Measurements from ENCODE around the gene SLC25A47. TPM values are rescaled to one million over a fixed set of nuclear protein-coding genes. Genes with fewer than 3 reads are reported as not detected.

SLC25A47 gene, protein sequence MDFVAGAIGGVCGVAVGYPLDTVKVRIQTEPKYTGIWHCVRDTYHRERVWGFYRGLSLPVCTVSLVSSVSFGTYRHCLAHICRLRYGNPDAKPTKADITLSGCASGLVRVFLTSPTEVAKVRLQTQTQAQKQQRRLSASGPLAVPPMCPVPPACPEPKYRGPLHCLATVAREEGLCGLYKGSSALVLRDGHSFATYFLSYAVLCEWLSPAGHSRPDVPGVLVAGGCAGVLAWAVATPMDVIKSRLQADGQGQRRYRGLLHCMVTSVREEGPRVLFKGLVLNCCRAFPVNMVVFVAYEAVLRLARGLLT
- under 0.01 TPM in 1 of 2 replicates, not detected in the other for total RNA-seq
- polyA plus RNA-seq: not detected in 2 replicates
- polyA plus RNA-seq (2012): not detected in 2 replicates
- polyA minus RNA-seq (ENCODE audit: low replicate concordance): not detected in 2 replicates

- Histone ChIP-seq H3K79me2 (ENCODE audit: control insufficient read depth, insufficient read depth, low read length) (no peaks in the 10 kb centered on the region), H3K27ac (ENCODE audit: insufficient read depth, low read length) (no peak within 1 kb of the TSS), H4K20me1 (ENCODE audit: control insufficient read depth, extremely low read depth, insufficient read depth, low read length) (no peaks in the 10 kb centered on the region), H3K9ac (ENCODE audit: insufficient read depth, low read length) (no peak within 1 kb of the TSS), H3K4me3 (replicated peaks in 1 of 4; ENCODE audit: control extremely low read depth in 1 of 4, insufficient read depth in 1 of 4, low read depth in 3 of 4, low read length in 4 of 4) (no peak within 1 kb of the TSS), H3K36me3 (ENCODE audit: control insufficient read depth, insufficient read depth, low read length) (no peaks in the 10 kb centered on the region), H3K27me3 (ENCODE audit: control insufficient read depth, insufficient read depth, low read length) (no peaks in the 10 kb centered on the region), H3K4me1 (ENCODE audit: control insufficient read depth, extremely low read depth, insufficient read depth, low read length) (no peaks in the 10 kb centered on the region), H3K9me3 (ENCODE audit: control insufficient read depth, insufficient read depth, low read depth, low read length) (no peaks in the 10 kb centered on the region), H3K4me2 (ENCODE audit: extremely low read depth, insufficient read depth, low read length) (no peak within 1 kb of the TSS), H2AFZ (ENCODE audit: low read length) (no peak within 1 kb of the TSS)
- TF ChIP-seq EZH2 (IDR thresholded peaks at IDR 0.05; ENCODE audit: low read length, missing control alignments): no peak
- no peak for DNase-seq (ENCODE audit: low read depth in 2 of 2)
Measured at GRCh38 chr14:100323121-100323941, at the start of gene SLC25A47. SLC25A47 (plus strand) TSS chr14:100323339; CDS start chr14:100323415, 76 bp downstream.

DNA sequence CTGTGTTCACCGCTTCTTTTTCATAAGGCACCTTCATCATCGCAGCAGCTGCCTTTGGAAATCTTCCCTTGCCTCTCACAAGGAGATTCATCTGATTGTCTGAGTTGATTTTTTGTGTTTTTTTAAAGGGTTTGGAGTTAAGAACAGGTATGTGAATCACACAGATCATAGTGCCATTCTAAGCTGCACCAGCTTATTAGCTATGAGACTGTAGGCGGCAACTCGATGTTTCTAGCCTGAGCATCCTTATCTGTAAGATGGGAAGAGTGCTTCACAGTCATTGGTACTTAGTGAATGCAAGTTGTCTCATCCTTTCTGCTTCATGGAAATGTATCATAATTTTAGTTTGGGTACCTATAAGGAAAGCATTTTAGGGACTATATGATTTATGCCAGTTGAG, 48.9 kb upstream of the SLC25A47 start:
- Histone ChIP-seq H3K4me1 (ENCODE audit: control insufficient read depth, extremely low read depth, insufficient read depth, low read length) (peaks cover 2% of the 10 kb centered on the region), H2AFZ (ENCODE audit: low read length) (no peak overlapping the region), H3K9me3 (ENCODE audit: control insufficient read depth, insufficient read depth, low read depth, low read length) (no peaks in the 10 kb centered on the region), H3K9ac (ENCODE audit: insufficient read depth, low read length) (no peak overlapping the region), H3K4me3 (replicated peaks in 1 of 4; ENCODE audit: control extremely low read depth in 1 of 4, insufficient read depth in 1 of 4, low read depth in 3 of 4, low read length in 4 of 4) (no peak overlapping the region), H3K4me2 (ENCODE audit: extremely low read depth, insufficient read depth, low read length) (no peak overlapping the region), H3K27ac (ENCODE audit: insufficient read depth, low read length) (no peak overlapping the region), H3K79me2 (ENCODE audit: control insufficient read depth, insufficient read depth, low read length) (peaks cover 55% of the 10 kb centered on the region), H3K27me3 (ENCODE audit: control insufficient read depth, insufficient read depth, low read length) (no peaks in the 10 kb centered on the region), H3K36me3 (ENCODE audit: control insufficient read depth, insufficient read depth, low read length) (no peaks in the 10 kb centered on the region), H4K20me1 (ENCODE audit: control insufficient read depth, extremely low read depth, insufficient read depth, low read length) (no peaks in the 10 kb centered on the region)
- no peak for DNase-seq (ENCODE audit: low read depth in 2 of 2)
- TF ChIP-seq CTCF (conservative IDR thresholded peaks at IDR 0.05 in 1 of 2, IDR thresholded peaks at IDR 0.05 in 1 of 2; ENCODE audit: low read depth in 1 of 2, low read length in 2 of 2): no peak
- no peak for TF ChIP-seq EZH2 (IDR thresholded peaks at IDR 0.05; ENCODE audit: low read length, missing control alignments)

GRCh38 chr14:100275214-100275613, 47.9 kb upstream of the SLC25A47 start:
- H3K4me1 ChIP-seq (ENCODE audit: control insufficient read depth, extremely low read depth, insufficient read depth, low read length): peaks cover 2% of the 10 kb centered on the region
- peaks cover 60% of the 10 kb centered on the region for H3K79me2 ChIP-seq (ENCODE audit: control insufficient read depth, insufficient read depth, low read length)
- H3K9me3 ChIP-seq (ENCODE audit: control insufficient read depth, insufficient read depth, low read depth, low read length): no peaks in the 10 kb centered on the region
- no peaks in the 10 kb centered on the region for H3K27me3 ChIP-seq (ENCODE audit: control insufficient read depth, insufficient read depth, low read length)
- H3K27ac ChIP-seq (ENCODE audit: insufficient read depth, low read length): no peak overlapping the region
- no peaks in the 10 kb centered on the region for H3K36me3 ChIP-seq (ENCODE audit: control insufficient read depth, insufficient read depth, low read length)
- TF ChIP-seq EZH2 (IDR thresholded peaks at IDR 0.05; ENCODE audit: low read length, missing control alignments) (no peak), CTCF (conservative IDR thresholded peaks at IDR 0.05 in 1 of 2, IDR thresholded peaks at IDR 0.05 in 1 of 2; ENCODE audit: low read depth in 1 of 2, low read length in 2 of 2) (no peak)
- no peaks in the 10 kb centered on the region for H4K20me1 ChIP-seq (ENCODE audit: control insufficient read depth, extremely low read depth, insufficient read depth, low read length)
- no peak overlapping the region for H3K4me3 ChIP-seq (replicated peaks in 1 of 4; ENCODE audit: control extremely low read depth in 1 of 4, insufficient read depth in 1 of 4, low read depth in 3 of 4, low read length in 4 of 4)
- no peak overlapping the region for H2AFZ ChIP-seq (ENCODE audit: low read length)
- no peak for DNase-seq (ENCODE audit: low read depth in 2 of 2)
- no peak overlapping the region for H3K4me2 ChIP-seq (ENCODE audit: extremely low read depth, insufficient read depth, low read length)
- no peak overlapping the region for H3K9ac ChIP-seq (ENCODE audit: insufficient read depth, low read length)
